GM18507 (cell line): ENCODE results near the gene BAG5.
"Not testable (repeated sequence)": the region's sequence is repeated elsewhere in the genome, so short reads cannot be mapped to it uniquely, and the experiment has no call there.

Experiments
- DNase-seq: peaks from one replicate; pipeline ENCODE4 v3.0.0; 2011; ENCODE audit warnings: low read depth; ENCODE audit not compliant: insufficient read length; ENCODE audit errors: extremely low spot score
- FAIRE-seq: peaks from 2 replicates; lab custom pipeline; 2011; peaks lifted over from hg19 to GRCh38; lab: Jason Lieb, UNC

The BAG5 gene

GRCh38 chr14:103527408-103528145 is 34.9 kb downstream of the BAG5 start:
- FAIRE-seq (peak; percentile 90), DNase-seq (no peak)

GRCh38 chr14:103526914-103527248 is 35.6 kb downstream of the BAG5 start:
- no peak for DNase-seq
- FAIRE-seq: no peak

DNA sequence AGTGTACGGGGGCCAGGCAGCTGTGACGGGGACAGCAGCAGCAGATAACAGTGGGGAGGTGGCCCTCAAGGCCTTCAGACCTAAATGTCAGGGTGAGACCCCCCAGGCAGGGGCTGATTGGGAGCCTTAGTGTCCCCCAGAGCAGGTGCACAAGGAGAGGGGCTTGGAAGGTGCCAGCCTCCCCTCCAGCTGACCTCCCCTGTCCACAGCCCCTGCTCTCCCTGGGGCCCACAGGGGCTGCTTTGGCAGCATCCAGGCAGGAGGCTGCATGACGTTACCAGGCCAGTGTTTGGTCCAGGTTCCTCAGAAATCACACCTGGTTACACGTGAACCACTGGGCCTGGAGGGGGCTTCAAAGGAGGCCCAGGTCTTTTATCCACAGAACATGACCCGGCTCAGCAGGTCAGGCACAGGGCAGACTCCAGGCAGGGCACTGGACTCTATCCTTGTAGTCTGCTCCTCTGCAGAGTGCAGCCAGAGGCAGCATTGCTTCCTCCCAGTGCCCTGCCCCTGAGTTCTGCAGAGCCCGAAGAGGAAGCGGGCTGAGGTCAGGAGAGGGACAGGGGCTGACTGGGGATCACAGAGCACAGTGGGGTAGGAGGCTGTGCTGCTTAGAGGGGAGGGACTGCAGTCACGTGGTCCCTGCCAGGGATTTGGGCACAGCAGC is 36.1 kb downstream of the BAG5 start:
- DNase-seq: no peak
- FAIRE-seq: no peak

DNA sequence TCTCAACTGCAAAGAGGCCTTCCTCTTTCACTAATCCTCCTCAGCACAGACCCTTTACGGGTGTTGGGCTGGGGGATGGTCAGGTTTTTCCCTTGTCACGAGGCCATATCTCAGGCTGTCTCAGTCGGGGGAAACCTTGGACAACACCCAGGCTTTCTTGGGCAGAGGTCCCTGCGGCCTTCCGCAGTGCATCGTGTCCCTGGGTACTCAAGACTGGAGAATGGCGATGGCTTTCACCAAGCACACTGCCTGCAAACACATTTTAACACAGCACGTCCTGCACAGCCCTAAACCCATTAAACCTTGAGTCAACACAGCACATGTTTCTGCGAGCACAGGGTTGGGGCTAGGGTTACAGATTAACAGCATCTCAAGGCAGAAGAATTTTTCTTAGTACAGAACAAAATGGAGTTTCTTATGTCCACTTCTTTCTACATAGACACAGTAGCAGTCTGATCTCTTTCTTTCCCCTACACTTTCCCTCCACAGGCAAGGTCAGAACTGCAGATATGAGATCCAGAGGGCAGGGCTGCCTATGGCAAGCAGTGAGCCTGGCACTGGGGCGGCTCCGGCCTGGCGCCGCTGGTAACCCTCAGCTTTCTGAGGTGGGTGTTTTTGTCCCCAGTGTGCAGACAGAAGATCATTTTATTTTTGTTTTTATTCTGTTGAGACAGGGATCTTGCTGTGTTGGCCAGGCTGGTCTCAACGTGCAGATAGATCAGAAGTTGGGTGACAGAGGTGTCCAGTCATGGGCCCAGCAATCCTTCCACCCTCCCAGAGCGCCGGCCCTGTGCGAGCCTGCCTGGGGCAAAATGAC is 36.8 kb downstream of the BAG5 start:
- not testable (repeated sequence) for DNase-seq, FAIRE-seq

DNA sequence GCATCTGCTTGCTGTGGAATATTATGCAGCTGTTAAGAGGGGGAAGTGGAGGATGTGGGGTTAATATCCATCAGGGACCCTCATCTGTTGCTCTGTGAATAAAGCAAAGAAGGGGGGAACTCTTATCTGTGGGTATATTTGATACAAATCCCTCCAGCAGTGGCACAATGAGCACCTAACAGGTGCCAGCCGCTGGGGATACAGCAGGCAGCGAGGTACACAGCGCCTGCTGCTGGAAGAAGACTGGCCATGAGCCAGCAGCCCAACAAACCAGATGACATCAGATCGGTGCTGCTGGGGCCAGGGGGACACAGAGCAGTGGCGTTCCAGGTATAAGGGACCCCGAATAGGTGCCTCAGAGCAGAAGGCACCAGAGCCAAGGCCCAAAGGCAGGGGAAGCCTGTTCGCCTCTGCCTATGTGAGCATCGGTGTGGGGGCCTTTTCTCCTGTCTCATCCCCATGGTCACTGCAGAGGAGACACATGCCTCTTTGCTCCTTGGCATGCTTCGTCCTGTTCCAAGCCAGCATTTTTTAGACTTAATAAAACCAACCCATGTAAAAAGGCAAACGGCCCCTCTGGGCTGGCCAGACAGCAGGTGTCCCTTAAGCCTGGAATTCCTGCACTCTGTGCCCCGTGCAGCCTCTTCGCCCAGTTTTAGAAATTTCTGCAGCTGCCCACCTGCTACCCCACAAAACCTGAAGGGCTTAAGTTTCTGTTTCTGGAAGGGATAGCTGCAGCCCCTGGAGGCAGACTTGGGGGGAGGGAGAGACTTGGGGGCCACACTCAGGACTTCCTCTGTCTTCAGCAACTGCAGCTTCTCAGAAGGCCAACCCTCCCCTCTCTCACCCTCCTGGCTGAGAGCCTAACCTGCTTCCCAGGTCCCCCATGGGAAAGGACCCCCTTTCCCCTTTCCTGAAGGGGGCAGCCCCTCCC is 38.2 kb downstream of the BAG5 start:
- no peak for FAIRE-seq
- DNase-seq: no peak

DNA sequence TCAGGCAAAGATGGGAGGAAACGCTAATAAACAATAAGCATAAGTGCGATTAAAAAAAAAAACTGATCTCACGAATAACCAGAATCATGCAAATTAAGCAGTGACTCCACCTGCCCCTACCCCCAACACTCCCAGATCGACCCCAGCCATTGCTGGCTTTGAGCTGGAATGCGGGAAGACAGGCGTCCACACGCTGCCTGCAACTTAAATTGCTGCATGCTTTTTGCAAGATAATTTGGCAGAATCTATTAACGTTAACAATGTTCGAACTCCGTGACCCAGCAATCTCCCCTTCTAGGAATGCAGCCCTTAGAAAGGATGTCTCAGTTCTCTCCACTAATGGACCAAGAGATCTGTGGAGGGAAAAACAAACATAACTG is 38.9 kb downstream of the BAG5 start:
- DNase-seq (no peak), FAIRE-seq (no peak)

- DNase-seq (no peak), FAIRE-seq (no peak)
Observed at GRCh38 chr14:103522649-103523574, 39.5 kb downstream of the BAG5 start, which contains the start of gene CKB. CKB (minus strand) TSS chr14:103522830; CDS start chr14:103522493, 337 bp downstream.

- no peak for FAIRE-seq
- no peak for DNase-seq
Observed at GRCh38 chr14:103521951-103522563, 40.4 kb downstream of the BAG5 start.

GRCh38 chr14:103521438-103521950 is 41.0 kb downstream of the BAG5 start:
- no peak for DNase-seq
- FAIRE-seq: no peak

- peak; percentile 43 for DNase-seq
- FAIRE-seq: no peak
Observed at GRCh38 chr14:103520657-103521437, 41.6 kb downstream of the BAG5 start.

GRCh38 chr14:103520269-103520656 is 42.2 kb downstream of the BAG5 start:
- DNase-seq (no peak), FAIRE-seq (no peak)

DNA sequence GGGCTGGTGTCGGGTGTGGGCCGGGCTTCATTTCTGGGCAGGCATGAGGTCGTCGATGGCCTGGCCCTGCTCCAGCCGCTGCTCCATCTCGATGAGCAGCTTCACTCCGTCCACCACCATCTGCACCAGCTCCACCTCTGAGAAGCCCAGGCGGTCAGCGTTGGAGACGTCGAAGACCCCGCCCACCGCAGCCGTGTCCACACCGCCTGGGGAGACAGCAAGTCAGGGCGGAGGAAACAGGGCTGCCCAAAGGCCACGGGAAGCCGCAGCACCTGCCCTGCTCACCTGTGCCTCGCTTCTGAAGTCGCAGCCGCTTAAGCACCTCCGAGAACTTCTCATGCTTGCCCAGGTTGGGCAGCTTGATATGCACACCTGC is 42.6 kb downstream of the BAG5 start:
- no peak for FAIRE-seq
- no peak for DNase-seq

GRCh38 chr14:103519043-103519836 is 43.2 kb downstream of the BAG5 start:
- FAIRE-seq (no peak), DNase-seq (no peak)

GRCh38 chr14:103518422-103519042 is 43.9 kb downstream of the BAG5 start:
- FAIRE-seq: peak; percentile 74
- peak; percentile 68 for DNase-seq

GRCh38 chr14:103517721-103518421 is 44.6 kb downstream of the BAG5 start:
- DNase-seq: no peak
- FAIRE-seq: no peak
